Astrocyte (in vitro differentiated cells and primary cell): ENCODE data around the gene RALA.

Source experiments
- CTCF ChIP-seq: IDR thresholded peaks from 2 replicates; pipeline ENCODE4 v1.5.1; 2011; ENCODE audit warnings: low read depth, mild to moderate bottlenecking, inconsistent platforms, low read length, moderate library complexity; ENCODE audit not compliant: insufficient read depth
- EZH2 ChIP-seq: IDR thresholded peaks from 2 replicates; pipeline ENCODE4 v1.6.1; 2012; ENCODE audit warnings: mild to moderate bottlenecking, low read length, inconsistent platforms; ENCODE audit not compliant: insufficient read depth

- no peak for TF ChIP-seq EZH2
- TF ChIP-seq CTCF: no peak
Observed at GRCh38 chr7:39633563-39634477, 10.4 kb downstream of the RALA start.
